Measurements from ENCODE around the gene ALDH1B1. TPM values are rescaled to one million over a fixed set of nuclear protein-coding genes. Genes with fewer than 3 reads are reported as not detected.

Gene ALDH1B1
- total and polyA plus RNA-seq, 2 of the 13 experiments (the other 11 are each of a cell fraction or from before 2014, with no cell fraction given): 45.1 to 125 TPM

GRCh38 chr9:38437193-38437823 is 44.8 kb downstream of the ALDH1B1 start (continued):
- TF ChIP-seq NR1H2 (CRISPR knock-in tag; IDR thresholded peaks at IDR 0.05; ENCODE audit: borderline replicate concordance, low read depth): no peak
- peak in 1 of 2 experiments; percentile 19; a peak in 1 of 4 replicates for TF ChIP-seq ATF4 (CRISPR knock-in tag; IDR thresholded peaks at IDR 0.05)
- no peak for TF ChIP-seq FUBP1 (CRISPR knock-in tag; IDR thresholded peaks at IDR 0.05; ENCODE audit: borderline replicate concordance)
- TF ChIP-seq SOX6 (IDR thresholded peaks at IDR 0.05): no peak
- TF ChIP-seq SOX6 (CRISPR knock-in tag; IDR thresholded peaks at IDR 0.05): peak; percentile 81
- TF ChIP-seq FOXC1 (CRISPR knock-in tag; IDR thresholded peaks at IDR 0.05; ENCODE audit: borderline replicate concordance): 0 out of 2 replicates have a peak, but pooled peaks have one; percentile 68
- TF ChIP-seq ZNF609 (CRISPR knock-in tag; IDR thresholded peaks at IDR 0.05; ENCODE audit: borderline replicate concordance): no peak
- TF ChIP-seq AKNA (CRISPR knock-in tag; IDR thresholded peaks at IDR 0.05; ENCODE audit: borderline replicate concordance): no peak
- 0 out of 2 replicates have a peak, but pooled peaks have one; percentile 29 for TF ChIP-seq ZKSCAN5 (CRISPR knock-in tag; IDR thresholded peaks at IDR 0.05)
- no peak for TF ChIP-seq ZNF234 (CRISPR knock-in tag; conservative IDR thresholded peaks at IDR 0.05)

Measured in HepG2 (cell line).